ENCODE results near the gene LHFPL3.

- TF ChIP-seq, protein P1, sequence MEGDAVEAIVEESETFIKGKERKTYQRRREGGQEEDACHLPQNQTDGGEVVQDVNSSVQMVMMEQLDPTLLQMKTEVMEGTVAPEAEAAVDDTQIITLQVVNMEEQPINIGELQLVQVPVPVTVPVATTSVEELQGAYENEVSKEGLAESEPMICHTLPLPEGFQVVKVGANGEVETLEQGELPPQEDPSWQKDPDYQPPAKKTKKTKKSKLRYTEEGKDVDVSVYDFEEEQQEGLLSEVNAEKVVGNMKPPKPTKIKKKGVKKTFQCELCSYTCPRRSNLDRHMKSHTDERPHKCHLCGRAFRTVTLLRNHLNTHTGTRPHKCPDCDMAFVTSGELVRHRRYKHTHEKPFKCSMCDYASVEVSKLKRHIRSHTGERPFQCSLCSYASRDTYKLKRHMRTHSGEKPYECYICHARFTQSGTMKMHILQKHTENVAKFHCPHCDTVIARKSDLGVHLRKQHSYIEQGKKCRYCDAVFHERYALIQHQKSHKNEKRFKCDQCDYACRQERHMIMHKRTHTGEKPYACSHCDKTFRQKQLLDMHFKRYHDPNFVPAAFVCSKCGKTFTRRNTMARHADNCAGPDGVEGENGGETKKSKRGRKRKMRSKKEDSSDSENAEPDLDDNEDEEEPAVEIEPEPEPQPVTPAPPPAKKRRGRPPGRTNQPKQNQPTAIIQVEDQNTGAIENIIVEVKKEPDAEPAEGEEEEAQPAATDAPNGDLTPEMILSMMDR (IDR thresholded peaks at IDR 0.05; ENCODE audit: low read depth, low read length): no peak
- TF ChIP-seq MAX (IDR thresholded peaks at IDR 0.05; ENCODE audit: low read depth, low read length): no peak
Measured at GRCh38 chr7:104553074-104553473, 224.7 kb downstream of the LHFPL3 start.
